Subcutaneous adipose tissue (tissue), 4 donors: ENCODE measurements around the gene AHDC1. TPM values are rescaled to one million over a fixed set of nuclear protein-coding genes. Genes with fewer than 3 reads are reported as not detected.

Source experiments
- CTCF ChIP-seq: fragments of 450-650 bp; IDR thresholded peaks from one replicate; pipeline ENCODE4 v1.5.1; 2016; ENCODE audit warnings: low read depth, mild to moderate bottlenecking, control low read depth, antibody characterized with exemption, moderate library complexity
- total RNA-seq, 4 donors: library from RNA; depleted of rRNA; stranded (reverse); fragments of >200 nt; gene quantifications; one replicate each; pipeline ENCODE4 v1.1.0, GENCODE V29; 2016

The AHDC1 gene
- total RNA-seq, 4 donors from 2014 or later: 2.9 to 13.6 (median 7.1) TPM

- no peak for TF ChIP-seq CTCF
These were observed 31.6 kb upstream of the AHDC1 start for GRCh38 chr1:27635396-27636142.

GRCh38 chr1:27634985-27635367 is 31.0 kb upstream of the AHDC1 start, which contains the start of gene FGR:
TSS of gene FGR (minus strand) at chr1:27635185. CDS start at chr1:27623916, 11,269 bp downstream.
- TF ChIP-seq CTCF: no peak

DNA sequence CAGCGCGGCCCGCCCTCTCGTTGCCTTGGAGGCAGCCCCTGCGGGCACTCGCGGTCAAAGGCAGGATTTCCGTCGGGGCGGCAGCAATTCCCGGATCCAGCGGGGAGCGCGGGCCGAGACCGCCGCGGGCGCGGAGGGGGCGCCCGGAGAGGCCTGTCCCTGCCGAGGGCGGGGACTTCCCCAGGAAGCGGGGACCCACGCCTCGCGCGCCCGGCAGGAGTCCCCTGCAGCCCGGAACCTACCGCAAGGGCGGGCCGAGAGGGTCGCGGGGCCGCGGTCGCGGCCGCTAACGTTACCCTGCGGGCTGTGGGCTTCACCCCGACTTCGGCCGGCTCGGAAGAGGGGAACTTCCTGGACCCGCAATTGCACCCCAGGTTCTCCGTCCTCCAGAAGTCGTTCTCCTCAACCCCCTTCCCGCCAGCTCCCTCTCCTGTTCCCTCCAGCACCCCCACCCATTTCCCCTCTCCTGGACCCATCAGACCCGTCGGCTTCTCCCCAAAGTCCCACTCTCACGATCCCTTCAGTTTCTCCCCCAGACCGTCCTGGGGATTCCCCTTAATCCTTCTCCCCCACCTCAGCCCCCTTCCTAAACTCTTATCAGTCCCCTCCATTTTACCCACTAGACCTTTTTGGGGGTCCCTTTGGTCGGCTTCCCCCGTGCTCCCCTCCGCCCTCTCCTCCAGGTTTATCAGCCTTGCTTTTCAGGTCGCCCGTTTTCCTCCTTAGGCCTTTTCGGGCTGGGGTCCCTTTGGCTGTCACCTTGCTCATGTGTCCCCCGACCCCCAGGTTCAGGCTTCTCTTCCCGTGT is 30.4 kb upstream of the AHDC1 start:
- no peak for TF ChIP-seq CTCF

GRCh38 chr1:27633640-27634176 is 29.8 kb upstream of the AHDC1 start:
- no peak for TF ChIP-seq CTCF

DNA sequence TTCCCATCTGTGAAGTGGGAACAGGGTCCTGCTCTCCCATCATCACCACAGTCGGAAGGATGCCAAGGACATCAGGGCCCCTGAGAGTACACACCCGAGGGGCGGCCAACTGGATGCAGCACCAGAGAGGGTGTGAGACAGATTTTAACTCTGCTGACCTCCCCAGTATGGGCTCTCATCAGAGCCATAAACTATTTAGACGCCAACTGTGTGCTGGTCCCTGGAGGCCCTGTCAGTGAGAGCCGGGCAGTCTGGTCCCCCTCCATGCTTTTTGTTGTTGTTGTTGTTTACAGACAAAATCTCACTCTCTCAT is 29.3 kb upstream of the AHDC1 start:
- no peak for TF ChIP-seq CTCF

DNA sequence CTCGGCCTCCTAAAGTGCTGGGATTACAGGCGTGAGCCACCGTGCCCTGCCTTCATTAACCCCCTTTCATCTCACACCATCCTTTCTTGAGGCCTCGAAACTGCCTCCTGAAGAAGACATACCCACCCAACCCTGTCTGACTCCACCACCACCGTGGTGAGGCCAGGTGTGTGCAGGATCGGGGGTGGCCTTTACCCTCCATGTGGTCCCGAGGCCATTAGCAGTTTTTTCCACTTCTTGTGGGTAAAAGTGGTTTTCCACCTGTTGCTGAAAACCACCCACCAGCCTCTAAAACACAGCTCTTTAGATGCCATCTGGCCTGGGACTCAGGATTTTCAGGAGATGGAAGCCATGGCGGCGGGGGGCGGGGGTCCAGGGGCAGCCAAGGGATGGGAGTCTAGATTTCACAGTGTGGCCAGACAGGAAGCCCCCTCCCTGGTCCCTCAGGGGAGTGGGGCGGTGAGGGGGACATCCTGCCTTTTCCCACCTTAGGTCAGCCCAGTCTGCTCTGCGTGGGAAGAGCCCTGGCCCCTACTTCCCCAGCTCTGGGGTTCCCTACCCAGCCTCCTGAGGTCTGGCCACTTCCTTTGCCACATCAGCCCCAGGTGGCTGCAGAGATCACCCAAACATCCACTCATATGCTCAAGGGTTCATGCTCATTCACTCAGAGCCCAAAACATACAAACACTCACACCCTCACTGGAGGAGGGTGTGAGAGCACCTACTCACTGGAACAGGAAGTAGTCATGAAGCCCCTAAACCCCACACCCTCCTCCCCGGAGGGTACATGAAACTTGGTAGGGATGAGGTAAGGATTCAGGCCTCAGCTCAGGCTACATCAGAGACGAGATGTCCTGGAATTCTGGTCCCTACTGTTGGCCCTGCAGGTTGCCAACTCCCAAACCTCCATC is 28.7 kb upstream of the AHDC1 start:
- no peak for TF ChIP-seq CTCF
